Measurements from ENCODE around the gene BID.

The BID gene

GRCh38 chr22:17803609-17804270, 29.5 kb upstream of the BID start:
- no peaks in the 10 kb centered on the region for H3K36me3 ChIP-seq (ENCODE audit: control insufficient read depth, insufficient read depth, low read length)
- H3K4me3 ChIP-seq (ENCODE audit: insufficient read depth, low read depth, low read length) = no peak overlapping the region
- H3K27me3 ChIP-seq (ENCODE audit: control insufficient read depth, insufficient read depth, low read length, poor library complexity, severe bottlenecking) = no peaks in the 10 kb centered on the region
- H3K27ac ChIP-seq (ENCODE audit: insufficient read depth, low read depth, low read length, poor library complexity, severe bottlenecking) = peak overlapping the region; percentile 26
- 94% methylated on average over 20 of the region's 20 CpGs for WGBS, 2 experiments
- no peaks in the 10 kb centered on the region for H3K4me1 ChIP-seq (ENCODE audit: control insufficient read depth, insufficient read depth, low read length)
- H3K9me3 ChIP-seq (ENCODE audit: control insufficient read depth, low read length) = no peaks in the 10 kb centered on the region

- Histone ChIP-seq H3K4me1 (ENCODE audit: control insufficient read depth, insufficient read depth, low read length) (no peaks in the 10 kb centered on the region), H3K4me3 (ENCODE audit: insufficient read depth, low read depth, low read length) (no peak overlapping the region), H3K36me3 (ENCODE audit: control insufficient read depth, insufficient read depth, low read length) (no peaks in the 10 kb centered on the region), H3K27ac (ENCODE audit: insufficient read depth, low read depth, low read length, poor library complexity, severe bottlenecking) (no peak overlapping the region), H3K27me3 (ENCODE audit: control insufficient read depth, insufficient read depth, low read length, poor library complexity, severe bottlenecking) (no peaks in the 10 kb centered on the region), H3K9me3 (ENCODE audit: control insufficient read depth, low read length) (no peaks in the 10 kb centered on the region)
- 87 to 90% methylated on average over 2 of the region's 2 CpGs for WGBS, 2 experiments
Observed at GRCh38 chr22:17802822-17803221, 28.6 kb upstream of the BID start.

- H3K27ac ChIP-seq (ENCODE audit: insufficient read depth, low read depth, low read length, poor library complexity, severe bottlenecking) = no peak overlapping the region
- no peak overlapping the region for H3K4me3 ChIP-seq (ENCODE audit: insufficient read depth, low read depth, low read length)
- H3K27me3 ChIP-seq (ENCODE audit: control insufficient read depth, insufficient read depth, low read length, poor library complexity, severe bottlenecking) = no peaks in the 10 kb centered on the region
- no peaks in the 10 kb centered on the region for H3K4me1 ChIP-seq (ENCODE audit: control insufficient read depth, insufficient read depth, low read length)
- no peaks in the 10 kb centered on the region for H3K36me3 ChIP-seq (ENCODE audit: control insufficient read depth, insufficient read depth, low read length)
- 91 to 94% methylated on average over 10 of the region's 10 CpGs for WGBS, 2 experiments
- H3K9me3 ChIP-seq (ENCODE audit: control insufficient read depth, low read length) = no peaks in the 10 kb centered on the region
Observed at GRCh38 chr22:17802411-17802810, 28.1 kb upstream of the BID start.

- Histone ChIP-seq H3K4me1 (ENCODE audit: control insufficient read depth, insufficient read depth, low read length) (no peaks in the 10 kb centered on the region), H3K9me3 (ENCODE audit: control insufficient read depth, low read length) (no peaks in the 10 kb centered on the region), H3K27me3 (ENCODE audit: control insufficient read depth, insufficient read depth, low read length, poor library complexity, severe bottlenecking) (no peaks in the 10 kb centered on the region), H3K36me3 (ENCODE audit: control insufficient read depth, insufficient read depth, low read length) (no peaks in the 10 kb centered on the region), H3K27ac (ENCODE audit: insufficient read depth, low read depth, low read length, poor library complexity, severe bottlenecking) (no peak overlapping the region), H3K4me3 (ENCODE audit: insufficient read depth, low read depth, low read length) (no peak overlapping the region)
- WGBS, 2 experiments = 95% methylated on average over 23 of the region's 23 CpGs
Observed at GRCh38 chr22:17797721-17798559, 23.7 kb upstream of the BID start.

GRCh38 chr22:17796695-17797094, 22.4 kb upstream of the BID start:
- Histone ChIP-seq H3K27me3 (ENCODE audit: control insufficient read depth, insufficient read depth, low read length, poor library complexity, severe bottlenecking) (no peaks in the 10 kb centered on the region), H3K9me3 (ENCODE audit: control insufficient read depth, low read length) (no peaks in the 10 kb centered on the region), H3K36me3 (ENCODE audit: control insufficient read depth, insufficient read depth, low read length) (no peaks in the 10 kb centered on the region), H3K27ac (ENCODE audit: insufficient read depth, low read depth, low read length, poor library complexity, severe bottlenecking) (no peak overlapping the region), H3K4me1 (ENCODE audit: control insufficient read depth, insufficient read depth, low read length) (no peaks in the 10 kb centered on the region), H3K4me3 (ENCODE audit: insufficient read depth, low read depth, low read length) (no peak overlapping the region)
- WGBS, 2 experiments = 94% methylated on average over 5 of the region's 5 CpGs

- Histone ChIP-seq H3K27me3 (ENCODE audit: control insufficient read depth, insufficient read depth, low read length, poor library complexity, severe bottlenecking) (no peaks in the 10 kb centered on the region), H3K36me3 (ENCODE audit: control insufficient read depth, insufficient read depth, low read length) (no peaks in the 10 kb centered on the region), H3K4me1 (ENCODE audit: control insufficient read depth, insufficient read depth, low read length) (no peaks in the 10 kb centered on the region), H3K4me3 (ENCODE audit: insufficient read depth, low read depth, low read length) (no peak overlapping the region), H3K9me3 (ENCODE audit: control insufficient read depth, low read length) (no peaks in the 10 kb centered on the region), H3K27ac (ENCODE audit: insufficient read depth, low read depth, low read length, poor library complexity, severe bottlenecking) (no peak overlapping the region)
- WGBS, 2 experiments = 90 to 93% methylated on average over 31 to 32 of the region's 32 CpGs
Observed at GRCh38 chr22:17795661-17796548, 21.6 kb upstream of the BID start.

GRCh38 chr22:17794726-17795542, 20.7 kb upstream of the BID start:
- no peaks in the 10 kb centered on the region for H3K4me1 ChIP-seq (ENCODE audit: control insufficient read depth, insufficient read depth, low read length)
- H3K27ac ChIP-seq (ENCODE audit: insufficient read depth, low read depth, low read length, poor library complexity, severe bottlenecking) = no peak overlapping the region
- no peak overlapping the region for H3K4me3 ChIP-seq (ENCODE audit: insufficient read depth, low read depth, low read length)
- no peaks in the 10 kb centered on the region for H3K27me3 ChIP-seq (ENCODE audit: control insufficient read depth, insufficient read depth, low read length, poor library complexity, severe bottlenecking)
- no peaks in the 10 kb centered on the region for H3K9me3 ChIP-seq (ENCODE audit: control insufficient read depth, low read length)
- H3K36me3 ChIP-seq (ENCODE audit: control insufficient read depth, insufficient read depth, low read length) = no peaks in the 10 kb centered on the region
- WGBS, 2 experiments = 93 to 95% methylated on average over 25 of the region's 25 CpGs

- Histone ChIP-seq H3K27ac (ENCODE audit: insufficient read depth, low read depth, low read length, poor library complexity, severe bottlenecking) (no peak overlapping the region), H3K4me1 (ENCODE audit: control insufficient read depth, insufficient read depth, low read length) (no peaks in the 10 kb centered on the region), H3K9me3 (ENCODE audit: control insufficient read depth, low read length) (no peaks in the 10 kb centered on the region), H3K4me3 (ENCODE audit: insufficient read depth, low read depth, low read length) (no peak overlapping the region), H3K27me3 (ENCODE audit: control insufficient read depth, insufficient read depth, low read length, poor library complexity, severe bottlenecking) (no peaks in the 10 kb centered on the region), H3K36me3 (ENCODE audit: control insufficient read depth, insufficient read depth, low read length) (peaks cover 3% of the 10 kb centered on the region)
- 96% methylated on average over 29 of the region's 29 CpGs for WGBS, 2 experiments
Observed at GRCh38 chr22:17792854-17793434, 18.7 kb upstream of the BID start.

GRCh38 chr22:17792299-17792698, 18.0 kb upstream of the BID start:
- Histone ChIP-seq H3K27ac (ENCODE audit: insufficient read depth, low read depth, low read length, poor library complexity, severe bottlenecking) (no peak overlapping the region), H3K9me3 (ENCODE audit: control insufficient read depth, low read length) (no peaks in the 10 kb centered on the region), H3K4me3 (ENCODE audit: insufficient read depth, low read depth, low read length) (no peak overlapping the region), H3K27me3 (ENCODE audit: control insufficient read depth, insufficient read depth, low read length, poor library complexity, severe bottlenecking) (no peaks in the 10 kb centered on the region), H3K4me1 (ENCODE audit: control insufficient read depth, insufficient read depth, low read length) (peaks cover under 1% of the 10 kb centered on the region), H3K36me3 (ENCODE audit: control insufficient read depth, insufficient read depth, low read length) (peaks cover 3% of the 10 kb centered on the region)
- 70 to 75% methylated on average over 5 of the region's 5 CpGs for WGBS, 2 experiments
